Activated T-cell treated with anti-CD3 and anti-CD28 coated beads, Interleukin-2, amount 50 U/mL, for 72 hours (primary cell): ENCODE measurements around the gene FATE1. TPM values are rescaled to one million over a fixed set of nuclear protein-coding genes. Genes with fewer than 3 reads are reported as not detected.
"Not testable (repeated sequence)": the region's sequence is repeated elsewhere in the genome, so short reads cannot be mapped to it uniquely, and the experiment has no call there.

Source experiments
- ATAC-seq, 2 donors: fragments of 150-1000 bp; cut with Tn5 transposase; replicated peaks in 1 of 2; 2 replicates each; pipeline ENCODE4 v1.10.0; 2021; ENCODE audit warnings: moderate library complexity in 2 of 2, mild to moderate bottlenecking in 1 of 2
- DNase-seq, 2 donors: peaks; one replicate each; pipeline ENCODE4 v3.0.0; 2021 to 2022; ENCODE audit warnings: mixed read lengths in 1 of 2
- H3K27ac Mint-ChIP-seq: one replicate; pipeline ENCODE4 v1.8.0; 2022; ENCODE audit warnings: mild to moderate bottlenecking, moderate library complexity, mixed read lengths
- H3K27me3 Mint-ChIP-seq: one replicate; pipeline ENCODE4 v1.8.0; 2022; ENCODE audit warnings: low read depth, mixed read lengths
- H3K36me3 Mint-ChIP-seq, 2 donors: one replicate each; pipeline ENCODE4 v1.8.0; 2022; ENCODE audit warnings: mixed read lengths in 2 of 2, mild to moderate bottlenecking in 1 of 2; ENCODE audit not compliant: insufficient read depth in 2 of 2
- H3K4me1 Mint-ChIP-seq: one replicate; pipeline ENCODE4 v1.8.0; 2022; ENCODE audit warnings: low read depth, mixed read lengths
- H3K4me3 Mint-ChIP-seq, 2 donors: one replicate each; pipeline ENCODE4 v1.8.0; 2022; ENCODE audit warnings: mild to moderate bottlenecking in 2 of 2, mixed read lengths in 2 of 2, moderate library complexity in 2 of 2
- H3K9me3 Mint-ChIP-seq, 2 donors: one replicate each; pipeline ENCODE4 v1.8.0; 2022; ENCODE audit warnings: mixed read lengths in 2 of 2
- total RNA-seq, 2 donors: library from RNA; stranded (reverse); gene quantifications; one replicate each; pipeline ENCODE4 v1.2.3, GENCODE V29; 2022

Gene FATE1, protein sequence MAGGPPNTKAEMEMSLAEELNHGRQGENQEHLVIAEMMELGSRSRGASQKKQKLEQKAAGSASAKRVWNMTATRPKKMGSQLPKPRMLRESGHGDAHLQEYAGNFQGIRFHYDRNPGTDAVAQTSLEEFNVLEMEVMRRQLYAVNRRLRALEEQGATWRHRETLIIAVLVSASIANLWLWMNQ
- total RNA-seq, result not detected

DNA sequence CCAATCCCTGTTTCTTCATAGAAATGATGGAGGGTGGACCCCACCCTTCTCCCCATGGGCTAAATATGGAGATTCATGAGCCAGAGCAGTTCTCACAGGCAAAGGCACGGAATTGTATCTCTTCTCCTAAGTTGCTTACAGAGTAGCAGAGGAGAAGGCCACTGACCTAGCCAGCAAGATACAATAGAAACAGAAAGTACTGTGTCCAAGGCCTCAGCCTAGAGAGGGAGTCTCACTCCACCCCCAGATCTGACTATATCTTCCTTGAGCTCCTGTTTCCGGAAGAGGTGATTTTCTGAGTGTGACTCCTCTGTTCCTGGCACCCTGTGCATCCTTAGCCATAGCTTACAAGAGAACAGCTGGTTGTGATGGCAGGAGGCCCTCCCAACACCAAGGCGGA, at the start of gene FATE1:
TSS of gene FATE1 (plus strand) at position 284 of the 400 bp plus-strand sequence. CDS start at position 369, 85 bp downstream.
- Mint-ChIP-seq H3K4me3 (no peak within 1 kb of the TSS), H3K36me3 (no peaks in the 10 kb centered on the region), H3K4me1 (no peaks in the 10 kb centered on the region), H3K9me3 (no peaks in the 10 kb centered on the region), H3K27ac (no peak within 1 kb of the TSS), H3K27me3 (peaks cover 31% of the 10 kb centered on the region)
- DNase-seq (no peak), ATAC-seq (no peak)

DNA sequence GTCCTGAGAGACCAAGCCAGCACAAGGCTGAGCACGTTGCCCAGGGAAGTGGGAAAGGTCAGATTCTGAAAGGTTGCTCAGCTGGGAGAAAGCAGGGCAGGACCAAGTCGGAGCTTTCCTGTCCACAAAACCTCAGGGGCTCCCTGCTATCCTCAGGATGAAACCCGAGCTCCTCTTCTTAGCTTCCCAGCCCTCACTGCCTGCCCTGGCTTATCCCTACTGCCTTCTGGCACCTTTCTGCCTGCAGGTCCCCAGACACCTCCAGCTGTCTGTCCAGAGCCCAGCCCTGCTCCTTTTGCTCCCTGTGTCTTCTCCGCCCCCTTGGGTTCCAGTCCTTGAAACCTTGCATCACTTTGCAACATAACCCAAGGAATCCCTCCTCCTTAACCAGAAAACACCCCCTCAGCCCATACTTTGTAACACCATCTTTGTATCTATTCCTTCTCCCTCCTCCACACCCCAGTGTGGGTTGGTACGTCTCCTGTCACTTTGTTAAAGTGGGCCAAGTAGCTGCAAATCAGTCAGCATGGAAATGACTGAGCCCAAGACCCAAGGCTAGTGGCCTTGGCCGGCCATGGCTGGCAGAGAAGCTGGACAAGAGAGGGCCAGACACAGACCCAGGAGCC, 40.6 kb upstream of the FATE1 start:
- Mint-ChIP-seq H3K4me3 (no peak overlapping the region), H3K36me3 (no peaks in the 10 kb centered on the region), H3K27me3 (peaks cover 37% of the 10 kb centered on the region), H3K9me3 (no peaks in the 10 kb centered on the region), H3K27ac (no peak overlapping the region), H3K4me1 (no peaks in the 10 kb centered on the region)
- DNase-seq, result no peak
- ATAC-seq, result no peak

DNA sequence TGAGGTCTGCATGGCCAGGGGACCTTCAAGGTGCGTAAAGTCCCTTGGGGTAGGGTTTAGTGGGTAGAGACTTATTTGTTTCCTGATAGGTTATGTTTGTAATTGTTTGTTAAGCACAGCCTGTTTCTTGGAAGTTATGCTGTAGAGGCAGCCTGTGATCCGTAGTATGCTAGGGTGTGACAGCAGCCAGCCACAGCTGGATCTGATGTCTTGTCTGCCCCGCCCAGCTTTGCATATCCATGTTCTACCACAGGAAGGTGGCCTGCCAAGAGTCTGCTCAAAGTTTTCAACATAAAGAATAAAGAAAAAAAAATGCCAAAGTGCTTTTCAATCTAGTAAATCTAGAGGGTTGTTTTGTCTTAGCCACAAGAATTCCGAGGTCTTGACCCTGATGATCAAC, 39.6 kb upstream of the FATE1 start:
- no peak for DNase-seq
- no peaks in the 10 kb centered on the region for H3K9me3 Mint-ChIP-seq
- peaks cover 35% of the 10 kb centered on the region for H3K27me3 Mint-ChIP-seq
- no peaks in the 10 kb centered on the region for H3K4me1 Mint-ChIP-seq
- no peak for ATAC-seq
- H3K36me3 Mint-ChIP-seq, result no peaks in the 10 kb centered on the region
- no peak overlapping the region for H3K27ac Mint-ChIP-seq
- H3K4me3 Mint-ChIP-seq, result no peak overlapping the region

DNA sequence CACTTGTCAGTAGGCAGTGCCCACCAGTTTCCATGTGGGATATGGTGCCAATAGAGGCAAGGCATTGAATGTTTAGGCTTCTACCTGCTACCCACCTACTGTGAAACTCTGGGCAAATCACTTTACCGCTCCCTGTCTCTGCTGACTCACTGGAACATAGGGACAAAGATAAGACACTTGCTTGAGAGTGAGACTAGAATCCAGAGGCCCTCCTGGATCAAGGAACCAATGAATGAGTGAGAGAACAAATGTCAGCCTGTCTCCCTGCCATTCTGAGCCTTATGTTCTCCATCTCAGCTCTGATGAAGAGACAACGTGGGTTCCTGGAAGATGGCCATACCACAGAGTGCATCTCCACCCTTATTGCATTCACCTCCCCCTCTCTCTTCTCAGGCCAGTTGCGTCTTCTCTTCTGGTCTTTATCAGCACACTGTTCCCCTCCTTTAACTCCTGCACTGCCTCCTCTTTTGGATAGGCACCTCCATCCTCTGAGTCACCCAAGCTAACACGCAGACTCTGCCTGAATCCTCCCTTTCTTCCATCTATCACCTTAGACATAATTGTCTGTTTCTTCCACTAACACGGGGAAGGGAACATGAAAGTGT, 35.9 kb upstream of the FATE1 start:
- Mint-ChIP-seq H3K9me3 (no peaks in the 10 kb centered on the region), H3K4me1 (no peaks in the 10 kb centered on the region), H3K36me3 (no peaks in the 10 kb centered on the region), H3K4me3 (no peak overlapping the region), H3K27me3 (peaks cover 49% of the 10 kb centered on the region), H3K27ac (no peak overlapping the region)
- no peak for ATAC-seq
- no peak for DNase-seq

DNA sequence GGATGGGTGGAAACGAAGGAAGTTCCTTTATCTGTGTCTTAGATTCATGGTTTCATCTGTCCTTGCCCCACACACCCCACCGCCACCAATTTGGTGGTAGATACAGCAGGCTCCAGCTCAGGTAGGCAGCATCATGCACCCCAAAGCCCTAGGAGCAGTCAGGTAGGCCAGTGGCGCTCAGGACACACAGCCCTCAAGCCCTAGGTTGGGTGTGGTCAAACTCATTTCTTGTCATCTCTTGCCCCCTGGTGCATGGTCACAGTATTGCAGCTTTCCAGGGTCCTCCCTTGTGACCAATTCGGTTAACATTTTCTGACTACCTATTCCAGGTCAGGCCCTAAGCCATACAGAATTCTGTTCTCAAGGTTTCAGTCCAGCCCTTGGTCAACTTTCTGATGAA, 35.0 kb upstream of the FATE1 start:
- Mint-ChIP-seq H3K4me1 (no peaks in the 10 kb centered on the region), H3K4me3 (no peak overlapping the region), H3K9me3 (no peaks in the 10 kb centered on the region), H3K36me3 (no peaks in the 10 kb centered on the region), H3K27ac (no peak overlapping the region), H3K27me3 (peaks cover 49% of the 10 kb centered on the region)
- ATAC-seq (peak; percentile 60 to 62), DNase-seq (peak; percentile 69 to 70)

DNA sequence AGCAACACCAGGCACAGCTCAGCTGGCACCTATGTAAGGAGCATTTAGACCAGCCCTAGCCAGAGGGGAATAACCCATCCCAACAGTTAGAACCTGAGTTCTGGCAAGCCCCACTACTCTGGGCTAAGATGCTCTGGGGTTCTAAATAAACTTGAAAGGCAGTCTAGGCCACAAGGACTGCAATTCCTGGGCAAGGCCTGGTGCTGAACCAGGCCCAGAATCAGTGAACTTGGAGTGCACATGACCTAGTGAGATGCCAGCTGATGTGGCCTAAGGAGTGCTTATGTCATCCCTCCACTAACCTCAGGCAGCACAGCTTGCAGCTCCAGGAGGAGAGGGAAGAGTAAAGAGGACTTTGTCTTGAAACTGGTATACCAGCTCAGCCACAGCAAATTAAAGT, 28.2 kb upstream of the FATE1 start:
- H3K36me3 Mint-ChIP-seq, result no peaks in the 10 kb centered on the region
- H3K27me3 Mint-ChIP-seq, result peaks cover 26% of the 10 kb centered on the region

DNA sequence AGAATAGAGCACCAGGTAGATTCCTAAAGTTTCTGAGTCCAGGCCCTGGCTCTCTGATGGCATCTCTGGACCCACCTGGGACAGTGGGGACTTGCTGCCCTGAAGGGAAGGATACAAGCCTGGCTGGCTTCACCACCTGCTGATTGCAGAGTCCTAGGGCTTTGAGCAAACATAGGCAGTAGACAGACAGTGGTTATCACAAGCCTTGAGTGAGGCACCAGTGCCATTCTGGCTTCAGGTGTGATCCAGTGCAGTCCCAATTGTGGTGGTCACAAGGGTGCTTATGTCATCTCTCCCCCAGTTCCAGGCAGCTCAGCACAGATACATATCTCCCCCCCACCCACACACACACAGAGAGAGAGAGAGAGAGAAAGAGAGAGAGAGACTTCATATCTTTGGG, 27.1 kb upstream of the FATE1 start:
- H3K36me3 Mint-ChIP-seq, result no peaks in the 10 kb centered on the region
- ATAC-seq (no peak), DNase-seq (no peak)
- H3K4me1 Mint-ChIP-seq, result no peaks in the 10 kb centered on the region
- no peaks in the 10 kb centered on the region for H3K9me3 Mint-ChIP-seq
- H3K4me3 Mint-ChIP-seq, result no peak overlapping the region
- peaks cover 23% of the 10 kb centered on the region for H3K27me3 Mint-ChIP-seq
- no peak overlapping the region for H3K27ac Mint-ChIP-seq

More for the DNA sequence above, 28.2 kb upstream of the FATE1 start:
- no peak overlapping the region for H3K27ac Mint-ChIP-seq
- no peaks in the 10 kb centered on the region for H3K9me3 Mint-ChIP-seq
- ATAC-seq (no peak), DNase-seq (no peak)
- no peaks in the 10 kb centered on the region for H3K4me1 Mint-ChIP-seq
- H3K4me3 Mint-ChIP-seq, result no peak overlapping the region

DNA sequence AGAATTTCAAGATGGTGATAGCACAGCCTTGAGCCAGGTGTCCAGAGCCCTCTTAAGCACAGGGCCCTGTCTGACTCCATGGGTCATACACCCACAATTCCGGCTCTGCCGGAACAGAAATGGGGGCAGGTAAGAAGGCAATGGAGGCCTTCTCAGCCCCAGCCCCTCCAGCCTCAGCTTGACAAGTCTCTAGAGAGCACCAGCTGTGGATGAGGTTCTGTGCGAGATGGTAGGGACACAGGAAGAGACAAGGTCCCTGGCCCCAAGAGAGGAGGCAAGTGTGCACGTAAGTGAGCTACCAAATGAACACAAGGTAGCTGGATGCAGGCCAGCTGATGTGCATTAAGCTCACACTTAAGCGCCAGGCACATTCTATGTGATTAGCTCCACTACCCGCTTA, 23.0 kb upstream of the FATE1 start:
- Mint-ChIP-seq H3K27me3 (peaks cover 34% of the 10 kb centered on the region), H3K4me3 (no peak overlapping the region), H3K4me1 (no peaks in the 10 kb centered on the region), H3K36me3 (no peaks in the 10 kb centered on the region), H3K9me3 (no peaks in the 10 kb centered on the region), H3K27ac (no peak overlapping the region)
- ATAC-seq, result no peak
- no peak for DNase-seq

DNA sequence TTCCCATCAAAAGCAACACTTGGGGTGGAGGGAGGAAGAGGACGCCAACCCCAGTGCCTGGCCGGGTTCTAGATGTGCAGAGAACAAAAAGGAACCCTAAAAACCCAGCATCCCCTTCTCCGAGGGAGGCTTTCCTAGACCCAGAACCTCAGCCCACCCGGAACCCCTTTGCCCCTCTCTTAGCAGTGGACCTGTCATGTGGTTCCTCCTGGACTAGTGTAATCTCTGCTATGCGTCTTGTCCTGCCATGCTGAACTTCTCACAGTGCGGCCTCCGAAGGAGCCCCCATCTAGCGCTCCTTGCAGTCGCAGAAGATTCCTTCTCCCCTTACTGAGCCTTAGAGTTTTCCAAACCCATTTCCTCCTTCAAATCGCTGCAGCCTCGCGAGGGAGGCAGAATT, 21.7 kb upstream of the FATE1 start:
- Mint-ChIP-seq H3K4me3 (no peak overlapping the region), H3K27me3 (peaks cover 34% of the 10 kb centered on the region), H3K27ac (no peak overlapping the region), H3K4me1 (no peaks in the 10 kb centered on the region), H3K9me3 (no peaks in the 10 kb centered on the region), H3K36me3 (no peaks in the 10 kb centered on the region)
- no peak for DNase-seq
- no peak for ATAC-seq

DNA sequence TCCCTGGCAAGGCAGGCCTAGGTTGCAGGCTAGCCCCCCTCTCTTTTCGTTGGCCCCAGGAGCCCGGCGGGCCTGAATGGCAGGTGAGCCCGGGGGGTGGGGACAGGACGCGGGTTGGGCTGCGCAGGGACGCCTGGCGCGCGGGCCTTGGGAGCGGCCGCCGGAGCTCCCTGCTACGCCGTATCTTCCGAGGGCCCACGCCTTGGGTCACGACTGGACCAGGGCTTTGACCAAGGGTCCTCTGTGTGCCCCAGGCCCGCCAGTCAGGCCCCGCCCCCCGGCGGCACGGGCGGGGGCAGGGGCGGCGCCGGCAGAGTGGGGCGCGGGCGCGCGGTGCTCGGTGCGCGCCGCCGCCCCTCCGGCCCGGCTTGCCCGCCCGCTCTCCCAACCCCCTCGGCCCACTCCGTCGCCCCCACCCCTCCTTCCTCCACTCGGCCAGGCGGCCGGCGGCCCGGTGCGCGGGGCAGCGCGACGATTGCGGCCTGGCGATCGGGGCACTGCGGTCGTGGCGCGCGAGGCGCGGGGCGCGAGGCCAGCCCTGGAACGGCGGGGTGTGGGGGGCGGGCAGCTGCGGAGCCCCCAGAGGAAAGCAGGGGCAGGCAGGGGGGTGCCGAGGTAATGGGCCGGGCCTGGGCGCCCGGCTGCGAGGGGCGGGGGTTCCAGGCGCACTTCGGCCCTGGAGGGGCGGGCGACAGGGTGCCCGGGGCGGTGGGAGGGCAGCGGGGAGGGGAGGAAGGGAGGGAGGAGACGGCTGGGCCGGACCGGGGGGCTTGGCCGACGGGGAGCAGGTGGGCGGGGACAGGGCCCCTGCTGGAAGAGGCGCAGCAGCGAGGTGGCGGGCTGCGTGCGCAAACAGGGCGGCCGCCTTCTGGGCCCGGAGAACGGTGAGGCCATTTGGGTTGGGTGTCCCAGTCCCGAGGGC, 20.9 kb upstream of the FATE1 start, which contains the start of gene PRRG3:
TSS of gene PRRG3 (plus strand) at position 798 of the 922 bp plus-strand sequence. CDS start 3,357 bp downstream, outside the sequence.
- Mint-ChIP-seq H3K4me1 (no peaks in the 10 kb centered on the region), H3K4me3 (no peak within 1 kb of the TSS), H3K27ac (no peak within 1 kb of the TSS), H3K9me3 (no peaks in the 10 kb centered on the region), H3K27me3 (peaks cover 34% of the 10 kb centered on the region), H3K36me3 (no peaks in the 10 kb centered on the region)
- DNase-seq, result no peak
- ATAC-seq, result no peak

DNA sequence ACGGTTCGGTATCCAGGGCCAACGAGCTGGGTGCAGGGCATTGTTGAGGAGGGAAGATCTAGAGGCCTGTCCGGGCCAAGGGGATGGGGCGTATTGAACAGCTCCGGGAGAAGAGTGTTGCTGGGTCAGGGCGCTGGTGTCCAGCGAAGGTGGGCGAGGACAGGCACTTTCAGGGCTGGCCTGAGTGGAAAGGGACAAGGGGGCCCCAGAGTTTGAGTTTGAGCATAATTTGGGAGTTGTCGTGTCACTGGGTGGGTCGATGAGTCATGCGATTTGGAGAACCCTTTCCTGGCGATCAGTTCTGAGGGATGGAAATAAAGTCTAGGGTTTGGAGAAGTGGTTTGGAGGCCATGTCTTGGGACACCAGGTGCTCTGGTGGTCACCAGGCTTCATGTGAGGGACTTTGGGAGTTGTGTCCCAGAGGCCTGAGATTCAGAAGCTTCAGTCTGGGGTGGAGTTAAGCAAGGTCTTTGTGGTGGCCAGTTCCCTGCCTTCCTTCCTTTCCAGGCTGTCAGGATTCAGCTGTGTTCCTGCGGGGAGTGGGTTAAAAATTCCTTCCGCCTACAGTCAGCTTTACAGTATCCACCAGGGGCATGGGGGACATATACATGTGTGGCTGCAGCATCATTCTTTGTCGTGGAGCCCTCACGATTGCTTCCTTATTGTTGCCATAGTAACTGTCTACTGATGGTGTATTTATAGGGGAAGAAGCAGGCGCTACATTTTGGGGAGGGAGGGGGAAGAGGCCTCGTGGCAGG, 20.1 kb upstream of the FATE1 start:
- no peak overlapping the region for H3K4me3 Mint-ChIP-seq
- no peak overlapping the region for H3K27ac Mint-ChIP-seq
- no peak for DNase-seq
- no peaks in the 10 kb centered on the region for H3K9me3 Mint-ChIP-seq
- H3K4me1 Mint-ChIP-seq, result no peaks in the 10 kb centered on the region
- H3K36me3 Mint-ChIP-seq, result no peaks in the 10 kb centered on the region
- peaks cover 34% of the 10 kb centered on the region for H3K27me3 Mint-ChIP-seq
- no peak for ATAC-seq

DNA sequence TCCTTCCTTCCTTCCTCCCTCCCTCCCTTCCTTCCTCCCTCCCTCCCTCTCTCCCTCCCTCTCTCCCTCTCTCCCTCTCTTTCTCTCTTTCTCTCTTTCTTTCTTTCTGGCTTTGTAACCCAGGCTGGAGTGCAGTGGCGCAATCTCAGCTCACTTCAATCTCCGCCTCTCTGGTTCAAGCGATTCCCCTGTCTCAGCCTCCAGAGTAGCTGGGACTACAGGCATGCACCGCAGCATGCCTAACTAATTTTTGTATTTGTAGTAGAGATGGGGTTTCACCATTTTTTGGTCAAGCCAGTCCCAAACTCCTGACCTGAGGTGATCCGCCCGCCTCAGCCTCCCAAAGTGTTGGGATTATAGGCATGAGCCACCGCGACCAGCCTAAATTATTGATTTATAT, 18.8 kb upstream of the FATE1 start:
- ATAC-seq, H3K36me3 Mint-ChIP-seq, H3K27ac Mint-ChIP-seq, DNase-seq, H3K4me1 Mint-ChIP-seq, H3K4me3 Mint-ChIP-seq, H3K9me3 Mint-ChIP-seq: not testable (repeated sequence)
- peaks cover 34% of the 10 kb centered on the region for H3K27me3 Mint-ChIP-seq
